HG03342 (cell line): ENCODE measurements around the gene CHTF18.

Experiments used
- ATAC-seq: cut with Tn5 transposase; IDR thresholded peaks from one replicate; pipeline ENCODE4 v1.9.1; 2021; ENCODE audit warnings: mild to moderate bottlenecking, moderate library complexity; ENCODE audit not compliant: unreplicated experiment

Gene CHTF18

GRCh38 chr16:790086-790485, 1.7 kb downstream of the CHTF18 start:
- no peak for ATAC-seq

DNA sequence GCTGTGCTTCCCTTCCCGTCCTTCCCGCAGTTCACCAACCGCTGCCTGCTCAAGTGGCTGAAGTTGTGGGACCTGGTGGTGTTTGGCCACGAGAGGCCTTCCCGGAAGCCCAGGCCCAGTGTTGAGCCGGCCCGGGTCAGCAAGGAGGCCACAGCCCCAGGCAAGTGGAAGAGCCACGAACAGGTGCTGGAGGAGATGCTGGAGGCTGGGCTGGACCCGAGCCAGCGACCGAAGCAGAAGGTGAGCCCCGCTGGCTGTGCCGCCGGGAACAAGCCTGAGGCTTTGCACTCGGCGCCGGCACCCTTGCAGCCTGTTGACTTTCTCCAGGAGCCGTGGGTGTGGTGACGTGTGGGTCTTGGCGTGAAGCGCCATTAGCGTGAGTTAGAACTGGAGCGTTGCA, 2.7 kb downstream of the CHTF18 start:
- no peak for ATAC-seq

DNA sequence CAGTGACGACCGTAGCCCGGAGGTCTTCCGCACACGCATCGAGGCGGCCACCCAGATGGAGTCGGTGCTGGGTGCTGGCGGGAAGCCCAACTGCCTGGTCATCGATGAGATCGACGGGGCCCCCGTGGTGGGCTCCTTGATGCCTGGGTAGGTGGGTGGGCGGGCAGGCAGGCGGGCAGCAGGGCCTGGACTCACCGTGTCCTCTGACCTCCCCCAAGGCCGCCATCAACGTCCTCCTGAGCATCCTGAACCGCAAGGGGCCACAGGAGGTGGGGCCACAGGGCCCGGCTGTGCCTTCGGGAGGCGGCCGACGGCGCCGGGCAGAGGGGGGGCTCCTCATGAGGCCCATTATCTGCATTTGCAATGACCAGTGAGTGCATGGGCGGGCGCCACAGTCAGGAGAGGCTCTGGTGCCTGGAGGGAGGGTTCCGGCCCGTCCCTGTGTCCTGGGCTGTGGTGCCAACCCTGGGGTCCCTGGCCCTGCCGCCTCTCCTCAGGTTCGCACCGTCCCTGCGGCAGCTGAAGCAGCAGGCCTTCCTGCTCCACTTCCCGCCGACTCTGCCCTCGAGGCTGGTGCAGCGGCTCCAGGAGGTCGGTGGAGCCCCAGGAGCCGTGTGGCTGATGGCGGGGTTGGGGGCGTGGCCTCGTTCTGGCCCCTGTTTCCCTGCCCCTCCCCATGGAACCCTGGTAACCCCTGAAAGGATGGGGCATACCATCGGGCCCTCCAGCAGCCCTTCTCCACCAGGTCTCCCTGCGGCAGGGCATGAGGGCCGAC, 4.0 kb downstream of the CHTF18 start:
- no peak for ATAC-seq

- ATAC-seq = no peak
Measured at GRCh38 chr16:793414-793813, 5.0 kb downstream of the CHTF18 start.

DNA sequence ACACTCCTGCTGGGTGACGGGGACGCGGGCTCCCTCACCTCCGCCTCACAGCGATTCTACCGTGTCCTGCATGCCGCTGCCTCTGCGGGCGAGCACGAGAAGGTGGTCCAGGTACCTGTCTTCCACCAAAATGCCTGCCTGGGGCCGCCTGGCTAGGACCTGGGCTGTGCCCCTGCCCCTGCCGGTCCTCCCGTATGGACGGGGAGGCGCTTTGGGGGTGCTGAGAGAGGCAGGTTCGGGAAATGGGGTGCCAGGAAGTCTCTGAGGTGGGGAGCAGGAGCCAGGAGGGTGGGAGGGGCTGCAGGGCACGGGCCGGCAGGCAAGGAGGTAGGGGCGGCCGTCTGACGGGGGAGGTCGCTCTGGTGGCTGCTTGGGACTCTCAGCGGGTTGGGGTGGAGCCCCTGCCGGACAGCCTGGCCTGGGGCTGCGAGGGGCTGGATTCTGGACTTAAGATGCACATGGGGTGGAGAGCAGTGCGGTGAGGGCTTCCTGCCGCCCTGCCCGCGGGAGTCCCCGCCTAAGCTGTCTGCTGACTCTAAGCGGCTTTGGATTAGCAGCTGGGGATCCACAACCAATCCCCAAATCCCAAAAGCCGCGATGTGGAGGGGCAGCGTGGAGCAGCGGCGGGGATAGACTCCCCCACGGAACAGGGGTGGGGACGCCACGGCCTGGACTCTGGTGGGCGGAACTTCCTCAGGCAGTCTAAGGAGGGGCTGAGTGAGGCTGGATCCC, 5.8 kb downstream of the CHTF18 start:
- ATAC-seq = no peak

GRCh38 chr16:794853-795466, 6.5 kb downstream of the CHTF18 start:
- no peak for ATAC-seq

GRCh38 chr16:795580-796229, 7.3 kb downstream of the CHTF18 start:
- ATAC-seq = no peak

GRCh38 chr16:796296-797119, 8.1 kb downstream of the CHTF18 start:
- ATAC-seq = no peak

DNA sequence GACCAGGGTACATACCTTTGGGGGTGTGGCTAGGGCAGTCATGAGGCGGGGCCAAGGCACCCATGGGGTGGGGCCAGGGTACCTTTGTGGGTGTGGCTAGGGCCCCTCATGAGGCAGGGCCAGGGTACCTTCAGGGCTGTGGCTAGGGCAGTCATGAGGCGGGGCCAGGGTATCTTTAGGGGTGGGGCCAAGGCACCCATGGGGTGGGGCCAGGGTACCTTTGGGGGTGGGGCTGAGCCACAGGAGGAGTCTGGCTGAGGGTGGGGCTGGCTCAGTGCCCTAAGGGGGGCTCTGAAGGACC, 8.7 kb downstream of the CHTF18 start:
- ATAC-seq = no peak

GRCh38 chr16:797686-798085, 9.3 kb downstream of the CHTF18 start:
- no peak for ATAC-seq

DNA sequence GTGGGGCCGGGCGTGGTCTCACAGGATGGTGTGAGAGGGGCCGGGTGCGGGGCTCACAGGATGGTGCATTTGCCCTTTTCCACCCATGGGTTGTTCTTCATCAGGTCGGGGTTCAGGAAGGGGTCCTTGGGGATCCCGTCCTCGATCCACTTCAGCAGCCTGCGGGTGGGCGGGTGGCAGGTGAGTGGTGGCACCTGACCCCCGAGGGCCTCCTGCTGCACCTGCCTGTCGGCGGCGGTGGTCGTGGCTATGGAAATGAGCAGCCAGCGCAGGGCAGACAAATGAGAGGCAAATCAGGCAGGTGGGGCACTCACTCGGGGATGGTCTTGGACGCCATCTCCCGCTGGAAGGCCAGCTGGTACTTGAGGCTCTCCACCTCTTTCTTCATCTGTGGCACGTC, 10.2 kb downstream of the CHTF18 start:
- no peak for ATAC-seq

DNA sequence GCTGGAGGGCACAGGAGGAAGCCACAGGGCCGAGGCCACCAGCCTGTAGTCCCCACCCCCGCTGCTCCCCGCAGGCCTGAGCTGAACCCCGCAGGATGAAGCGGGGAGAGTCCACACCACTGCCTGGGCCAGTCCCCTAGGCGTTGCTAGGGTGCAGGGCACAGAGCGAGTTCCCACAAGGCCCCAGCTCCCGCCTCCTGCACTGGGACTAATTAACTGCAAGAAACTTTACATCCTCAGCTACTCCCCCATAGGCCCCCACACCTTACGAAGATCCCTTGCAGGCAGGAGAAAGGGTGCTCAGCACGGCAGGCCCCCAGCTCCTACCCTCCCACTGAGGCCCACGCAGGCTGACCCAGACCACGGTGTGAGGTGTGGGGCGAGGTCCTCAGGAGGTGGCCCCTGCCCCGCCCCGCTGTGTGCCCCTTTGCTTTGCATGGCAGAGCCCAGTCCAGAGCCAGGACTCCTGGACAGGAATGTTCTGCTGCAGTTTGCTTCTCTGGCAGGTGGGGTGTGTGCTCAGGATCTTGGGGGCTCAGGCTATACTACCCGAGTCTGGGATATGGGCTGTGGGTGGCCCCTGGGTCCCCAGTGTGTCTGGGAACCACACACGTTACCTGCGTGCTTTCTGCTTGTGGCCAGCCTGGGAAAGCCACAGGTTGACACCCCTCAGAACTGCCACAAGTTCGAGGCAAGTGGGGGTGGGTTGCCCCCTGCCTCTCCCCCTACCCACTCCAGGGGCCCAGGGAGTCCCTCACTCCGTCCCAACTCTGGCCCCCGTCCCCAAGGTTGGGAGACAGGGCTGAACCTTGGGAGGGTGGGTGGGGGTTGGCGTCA, 10.9 kb downstream of the CHTF18 start:
- ATAC-seq = no peak

GRCh38 chr16:799948-800833, 11.8 kb downstream of the CHTF18 start, which contains the start of gene GNG13:
GNG13 (minus strand) TSS chr16:800734; CDS start chr16:799077, 1,657 bp downstream.
- ATAC-seq = no peak

DNA sequence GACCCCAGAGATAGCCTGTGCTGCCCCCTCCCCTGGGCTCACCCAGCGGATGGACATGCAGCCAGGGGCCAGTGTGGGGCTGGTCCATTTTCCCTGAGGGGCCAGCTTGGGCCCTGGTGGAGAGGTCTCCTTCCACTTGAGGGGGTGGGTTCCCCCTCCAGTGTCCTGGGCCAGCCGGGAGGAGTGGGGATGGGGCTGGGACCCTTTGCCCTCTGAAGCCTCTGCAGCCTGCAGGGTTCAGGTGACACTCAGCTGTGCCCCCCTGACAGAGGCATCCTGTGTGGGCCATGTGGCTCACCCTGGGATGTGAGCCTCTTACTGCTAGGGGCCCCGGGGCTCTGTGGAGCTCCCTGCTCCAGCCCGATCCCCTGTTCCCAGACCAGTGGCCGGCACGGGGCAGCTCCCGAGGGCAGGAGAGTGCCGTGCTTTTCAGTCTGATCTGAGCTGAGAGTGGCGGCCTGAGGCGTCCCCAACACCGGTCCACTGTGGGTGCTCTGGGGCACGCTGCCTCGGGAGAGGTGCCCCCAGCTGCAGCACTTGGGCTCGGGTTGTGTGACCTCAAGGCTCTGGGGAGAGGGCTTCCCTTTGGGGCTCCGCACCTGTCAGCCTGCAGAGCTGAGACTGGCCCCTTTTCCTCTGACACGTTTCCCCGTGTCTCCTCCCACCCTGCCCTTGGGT, 12.6 kb downstream of the CHTF18 start:
- ATAC-seq = no peak

GRCh38 chr16:801584-802363, 13.4 kb downstream of the CHTF18 start:
- ATAC-seq = no peak

DNA sequence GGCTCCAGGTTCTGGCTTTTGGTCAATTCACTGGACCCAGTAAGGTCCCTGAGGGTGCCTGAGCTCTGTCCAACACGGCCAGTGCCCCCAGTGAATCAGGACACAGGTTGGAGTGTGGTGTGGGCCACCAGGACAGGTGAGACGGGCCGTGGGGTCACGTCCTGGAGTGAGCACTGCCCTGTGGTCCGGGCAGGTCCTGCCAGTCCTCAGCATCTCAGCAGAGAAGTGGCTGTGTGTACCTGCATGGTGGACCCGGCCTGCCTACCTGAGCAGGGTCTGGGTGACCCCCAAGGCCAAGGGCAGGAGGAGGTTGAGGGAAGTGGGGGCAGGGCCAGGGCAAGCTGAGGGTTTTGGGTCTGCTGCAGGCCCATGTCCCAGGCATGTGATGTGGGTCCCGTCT, 14.0 kb downstream of the CHTF18 start:
- ATAC-seq = no peak

DNA sequence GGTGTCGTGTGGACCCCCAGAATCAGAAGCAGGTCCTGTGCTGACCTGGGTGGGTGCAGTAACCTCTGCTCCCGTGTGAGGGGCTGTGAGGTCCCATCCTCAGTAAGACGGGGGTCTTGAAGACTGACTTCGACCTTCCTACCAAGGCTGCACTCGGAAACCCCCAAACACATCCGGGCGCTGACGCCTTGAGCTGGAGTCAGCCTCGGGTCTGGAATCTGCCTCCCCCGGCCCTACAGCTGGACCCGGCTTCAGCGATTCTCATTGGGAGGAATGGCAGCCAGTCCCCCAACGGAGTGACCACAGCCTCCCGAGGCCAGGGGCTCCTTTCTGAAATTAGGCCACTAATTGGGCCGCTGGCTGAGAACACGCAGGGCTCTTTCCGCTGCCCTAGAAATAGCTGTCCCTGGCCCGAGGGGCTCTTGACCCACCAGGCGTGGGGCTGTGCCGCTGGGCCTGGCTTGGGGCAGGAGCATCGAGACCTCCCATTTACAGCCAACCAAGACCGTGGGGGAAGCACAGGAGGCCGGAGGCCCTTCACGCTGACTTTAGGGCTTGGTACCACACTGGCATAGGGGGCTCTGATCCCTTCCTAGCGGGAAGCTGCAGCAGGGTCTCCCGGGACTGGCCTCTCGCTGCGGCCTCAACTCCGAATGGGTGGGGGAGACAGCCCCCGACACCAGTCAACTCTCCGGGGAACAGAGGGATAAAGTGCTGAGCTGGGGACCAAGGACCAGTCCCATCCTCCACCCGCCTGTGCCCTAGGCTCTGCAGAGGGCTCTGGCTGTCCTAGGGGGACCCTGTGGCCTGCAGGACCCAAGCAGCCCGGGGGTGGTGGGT, 14.7 kb downstream of the CHTF18 start:
- no peak for ATAC-seq
